GM19351 (cell line): ENCODE measurements around the gene THAP5.

Experiments used
- ATAC-seq: cut with Tn5 transposase; IDR thresholded peaks from one replicate; pipeline ENCODE4 v1.9.1; 2021; ENCODE audit warnings: mild to moderate bottlenecking, moderate library complexity; ENCODE audit not compliant: unreplicated experiment

Gene THAP5

GRCh38 chr7:108569381-108570145, at the start of gene THAP5, which contains the start of gene DNAJB9:
TSS of gene THAP5 (minus strand) at chr7:108569706. CDS start at chr7:108569569, 137 bp downstream.
TSS of gene DNAJB9 (plus strand) at chr7:108569874. CDS start at chr7:108571727, 1,853 bp downstream.
- peak; percentile 91 for ATAC-seq

GRCh38 chr7:108618056-108618455, 48.5 kb upstream of the THAP5 start:
- no peak for ATAC-seq

GRCh38 chr7:108614896-108615295, 45.4 kb upstream of the THAP5 start:
- no peak for ATAC-seq

- no peak for ATAC-seq
Observed at GRCh38 chr7:108613949-108614381, 44.5 kb upstream of the THAP5 start.

- peak; percentile 76 for ATAC-seq
Observed at GRCh38 chr7:108613147-108613948, 43.8 kb upstream of the THAP5 start.

GRCh38 chr7:108611268-108611667, 41.8 kb upstream of the THAP5 start:
- ATAC-seq, result no peak

GRCh38 chr7:108609643-108610042, 40.1 kb upstream of the THAP5 start:
- no peak for ATAC-seq

GRCh38 chr7:108605559-108606201, 36.2 kb upstream of the THAP5 start:
- peak; percentile 67 for ATAC-seq

- ATAC-seq, result no peak
Observed at GRCh38 chr7:108604307-108605077, 35.0 kb upstream of the THAP5 start.

GRCh38 chr7:108603656-108604306, 34.3 kb upstream of the THAP5 start:
- no peak for ATAC-seq

GRCh38 chr7:108600399-108600798, 30.9 kb upstream of the THAP5 start:
- ATAC-seq, result no peak

- ATAC-seq, result no peak
Observed at GRCh38 chr7:108598914-108599580, 29.5 kb upstream of the THAP5 start.

GRCh38 chr7:108598153-108598552, 28.6 kb upstream of the THAP5 start:
- no peak for ATAC-seq

- no peak for ATAC-seq
Observed at GRCh38 chr7:108596560-108596959, 27.1 kb upstream of the THAP5 start.

- ATAC-seq, result no peak
Observed at GRCh38 chr7:108592646-108593201, 23.2 kb upstream of the THAP5 start.

GRCh38 chr7:108590606-108591005, 21.1 kb upstream of the THAP5 start:
- no peak for ATAC-seq

- ATAC-seq, result no peak
Observed at GRCh38 chr7:108589874-108590273, 20.4 kb upstream of the THAP5 start.

- ATAC-seq, result no peak
Observed at GRCh38 chr7:108589199-108589598, 19.7 kb upstream of the THAP5 start.

GRCh38 chr7:108586274-108586710, 16.8 kb upstream of the THAP5 start:
- ATAC-seq, result no peak
